K562 (cell line): Measurements from ENCODE around the gene CACNA2D4. TPM values are rescaled to one million over a fixed set of nuclear protein-coding genes. Genes with fewer than 3 reads are reported as not detected.

Source experiments
- ATAC-seq: fragments of 200-7000 bp; cut with Tn5 transposase; 3 replicates; pipeline ENCODE4 v1.9.1; 2020; ENCODE audit warnings: moderate library complexity
- BruUV-seq: library from RNA; stranded (reverse); fragments of 400-500 nt; replicated peaks from 2 replicates; lab custom pipeline; 2021; lab: Mats Ljungman, UMichigan
- CTCF ChIA-PET: fragments of 300-600 bp; formaldehyde crosslinking; extraction: SDS; loops from one replicate; lab custom pipeline; 2021; ENCODE audit warnings: low intra/inter-chr PET ratio; lab: Yijun Ruan, JAX
- POLR2A ChIA-PET: fragments of 300-600, 350-650 bp; sonication (Branson Sonifier 250); formaldehyde crosslinking; extraction: SDS; loops from one replicate; lab custom pipeline; 2021; ENCODE audit warnings: antibody characterized with exemption, inconsistent platforms; lab: Yijun Ruan, JAX
- DNase-seq, 4 experiments: peaks; one replicate each; pipeline versions ENCODE4 v3.0.0 to v3.0.0-alpha.2; 2011 to 2018; ENCODE audit warnings: low spot score in 3 of 4, mixed read lengths in 3 of 4; ENCODE audit errors: extremely low read depth in 1 of 4
- FAIRE-seq: peaks from 2 replicates; lab custom pipeline; 2011; peaks lifted over from hg19 to GRCh38; lab: Jason Lieb, UNC
- H2AFZ ChIP-seq: 2 replicates; pipeline ENCODE4 v1.6.0; 2011; ENCODE audit warnings: low read depth, low read length, control low read depth, inconsistent platforms
- H3K27ac ChIP-seq: fragments of 200-600 bp; 3 replicates; pipeline ENCODE4 v1.8.0; 2011; ENCODE audit warnings: low read depth, mild to moderate bottlenecking, control low read depth, inconsistent platforms, low read length, moderate library complexity, mixed read lengths; ENCODE audit errors: extremely low read depth
- H3K27me3 ChIP-seq, 2 experiments: fragments of 300-600 bp in 1 of 2; 2 replicates in 1 of 2; 3 replicates in 1 of 2; pipeline versions ENCODE4 v1.6.0 to v1.8.0; 2011; ENCODE audit warnings: inconsistent platforms in 2 of 2, low read length in 2 of 2, mild to moderate bottlenecking in 1 of 2, mixed read lengths in 1 of 2, moderate library complexity in 1 of 2; ENCODE audit not compliant: control insufficient read depth in 2 of 2, insufficient read depth in 2 of 2
- H3K36me3 ChIP-seq: fragments of 300-600 bp; 3 replicates; pipeline ENCODE4 v1.8.0; 2011; ENCODE audit warnings: mild to moderate bottlenecking, low read length, inconsistent platforms; ENCODE audit not compliant: control insufficient read depth, insufficient read depth
- H3K4me1 ChIP-seq, 2 experiments: fragments of 200-600 bp in 1 of 2; replicated peaks in 1 of 2; 2 replicates in 1 of 2; 3 replicates in 1 of 2; pipeline versions ENCODE4 v1.5.1 to v1.8.0; 2011; ENCODE audit warnings: inconsistent platforms in 2 of 2, low read length in 2 of 2, mild to moderate bottlenecking in 1 of 2, mixed read lengths in 1 of 2, moderate library complexity in 1 of 2; ENCODE audit not compliant: control insufficient read depth in 2 of 2, insufficient read depth in 2 of 2
- H3K4me2 ChIP-seq: 2 replicates; pipeline ENCODE4 v1.6.1; 2011; ENCODE audit warnings: low read length, control low read depth, inconsistent platforms, mixed read lengths; ENCODE audit not compliant: insufficient read depth
- H3K4me3 ChIP-seq: fragments of 200-600 bp; sonication (generic), shearing (Covaris generic); 2 replicates; pipeline ENCODE4 v1.5.1; 2016; ENCODE audit warnings: control low read depth, inconsistent platforms
- H3K79me2 ChIP-seq: fragments of 200-600 bp; 3 replicates; pipeline ENCODE4 v1.8.0; 2011; ENCODE audit warnings: low read length, inconsistent platforms; ENCODE audit not compliant: control insufficient read depth, insufficient read depth
- H3K9ac ChIP-seq, 2 experiments: 2 replicates each; pipeline versions ENCODE4 v1.6.0 to v1.6.1; 2011; ENCODE audit warnings: low read depth in 2 of 2, low read length in 2 of 2, control low read depth in 1 of 2, inconsistent platforms in 1 of 2, mild to moderate bottlenecking in 1 of 2, mixed read lengths in 1 of 2; ENCODE audit not compliant: insufficient read depth in 1 of 2
- H3K9me1 ChIP-seq: one replicate; pipeline ENCODE4 v1.6.0; 2011; ENCODE audit warnings: inconsistent platforms, mild to moderate bottlenecking, low read length, moderate library complexity; ENCODE audit not compliant: control insufficient read depth, insufficient read depth
- H3K9me3 ChIP-seq: replicated peaks from 2 replicates; pipeline ENCODE4 v1.5.1; 2011; ENCODE audit warnings: low read depth, low read length, inconsistent platforms; ENCODE audit not compliant: control insufficient read depth, insufficient read depth
- H4K20me1 ChIP-seq: replicated peaks from 2 replicates; pipeline ENCODE4 v1.6.1; 2011; ENCODE audit warnings: low read length, inconsistent platforms, mixed read lengths; ENCODE audit not compliant: control insufficient read depth, insufficient read depth
- BRF2 ChIP-seq: IDR thresholded peaks from 3 replicates; pipeline ENCODE4 v1.6.1; 2011; ENCODE audit warnings: borderline replicate concordance, mild to moderate bottlenecking; ENCODE audit not compliant: insufficient read length, insufficient read depth
- FOSL1 ChIP-seq: fragments of 200-800 bp; sonication (Bioruptor generic); conservative IDR thresholded peaks from 2 replicates; pipeline ENCODE4 v1.6.1; 2016; ENCODE audit warnings: missing genetic modification characterization, missing compliant biosample characterization
- FOXJ2 ChIP-seq: fragments of 200-800 bp; sonication (Bioruptor generic); IDR thresholded peaks from 2 replicates; pipeline ENCODE4 v1.6.1; 2016; ENCODE audit warnings: missing genetic modification characterization, missing compliant biosample characterization
- JUND ChIP-seq, 2 experiments: IDR thresholded peaks; 2 replicates in 1 of 2; 3 replicates in 1 of 2; pipeline ENCODE4 v1.6.1; 2011; ENCODE audit warnings: borderline replicate concordance in 2 of 2, low read depth in 2 of 2, low read length in 2 of 2, improper control_type of control experiment in 1 of 2, missing biosample characterization in 1 of 2, missing genetic modification characterization in 1 of 2, missing genetic modification reagents in 1 of 2
- MED1 ChIP-seq: sonication (generic); formaldehyde crosslinking; IDR thresholded peaks from 2 replicates; pipeline ENCODE4 v1.8.1; 2023; ENCODE audit warnings: missing genetic modification reagents, borderline replicate concordance
- NFIX ChIP-seq: fragments of 250-450 bp; sonication (Bioruptor Pico); IDR thresholded peaks from 2 replicates; pipeline ENCODE4 v1.4.0; 2020; ENCODE audit warnings: low read depth, mild to moderate bottlenecking, moderate library complexity
- NUFIP1 ChIP-seq: fragments of 450-650 bp; IDR thresholded peaks from 2 replicates; pipeline ENCODE4 v1.6.1; 2018; ENCODE audit not compliant: partially characterized antibody
- SETDB1 ChIP-seq: IDR thresholded peaks from one replicate; pipeline ENCODE4 v1.6.1; 2012; ENCODE audit warnings: low read length, control low read depth, inconsistent platforms
- STAG1 ChIP-seq: sonication (generic); formaldehyde crosslinking; IDR thresholded peaks from 2 replicates; pipeline ENCODE4 v1.5.0; 2020; ENCODE audit warnings: missing genetic modification reagents, borderline replicate concordance
- UBTF ChIP-seq, 2 experiments: IDR thresholded peaks; 2 replicates each; pipeline ENCODE4 v1.6.1; 2012; ENCODE audit warnings: improper control_type of control experiment in 2 of 2, low read depth in 2 of 2, low read length in 2 of 2, borderline replicate concordance in 1 of 2
- USF2 ChIP-seq: sonication (generic); formaldehyde crosslinking; IDR thresholded peaks from 2 replicates; pipeline ENCODE4 v1.5.0; 2020; ENCODE audit warnings: missing genetic modification reagents
- WHSC1 ChIP-seq: IDR thresholded peaks from one replicate; pipeline ENCODE4 v1.6.1; 2012; ENCODE audit warnings: low read length, control low read depth, inconsistent platforms
- XRCC3 ChIP-seq: fragments of 450-650 bp; IDR thresholded peaks from 2 replicates; pipeline ENCODE4 v1.6.1; 2017; ENCODE audit warnings: mild to moderate bottlenecking, moderate library complexity
- ZNF224 ChIP-seq: sonication (generic); formaldehyde crosslinking; IDR thresholded peaks from 2 replicates; pipeline ENCODE4 v1.8.0; 2022; ENCODE audit warnings: mild to moderate bottlenecking, missing genetic modification reagents
- ZNF24 ChIP-seq: fragments of 450-650 bp; IDR thresholded peaks from 2 replicates; pipeline ENCODE4 v1.6.1; 2016
- WGBS: fragments of 100-300 bp; shearing (Covaris generic); methylation state at CpG from one replicate; pipeline ENCODE4 v1.1.6; 2016; ENCODE audit warnings: low coverage, mixed read lengths; ENCODE audit not compliant: insufficient coverage; ENCODE audit errors: missing lambda C conversion rate; 5-methylcytosine and 5-hydroxymethylcytosine counted together
- in situ Hi-C: fragments of 300-500 bp; cut with MboI; formaldehyde crosslinking; loops from 4 replicates; pipeline ENCODE4 v1.15.0; 2018; ENCODE audit warnings: inconsistent platforms, mixed read lengths
- intact Hi-C: fragments of 100-400 bp; cut with micrococcal nuclease; formaldehyde crosslinking; loops from 2 replicates; pipeline ENCODE4 v1.14.2; 2022
- polyA plus RNA-seq, 8 experiments: library from polyadenylated mRNA; depleted of rRNA in 4 of 8; stranded (reverse) in 5 of 8; unstranded in 3 of 8; fragments of >200 nt; fragmentation: Nextera tagmentation in 2 of 8; fragmentation: Illumina TruSeq in 1 of 8; extraction: Ambion mirVana in 2 of 8; extraction: Trizol in 1 of 8; gene quantifications; 2 replicates each; pipeline versions ENCODE4 v1.2.1 to v1.2.3, GENCODE V29; 2011 to 2014; ENCODE audit warnings: inconsistent platforms in 1 of 8, missing spikeins in 1 of 8
- total RNA-seq, 7 experiments: library from RNA; depleted of rRNA in 6 of 7; stranded (reverse); fragments of >200 nt in 6 of 7; fragmentation: Illumina TruSeq in 2 of 7; extraction: Trizol in 2 of 7; gene quantifications; 2 replicates each; pipeline versions ENCODE4 v1.2.1 to v1.2.3, GENCODE V29; 2011 to 2021; ENCODE audit warnings: low replicate concordance in 1 of 7

The CACNA2D4 gene
- total and polyA plus RNA-seq, 9 of the 15 experiments (the other 6 are each of a cell fraction or from before 2014, with no cell fraction given): 0.04 to 0.69 (median 0.40) TPM; not detected in 3

- Histone ChIP-seq H3K9ac (peak overlapping the region in 1 of 2 experiments; percentile 61; a peak in 2 of 4 replicates), H3K27me3 (peaks cover 0 to 19% of the 10 kb centered on the region in 2 experiments; a peak in 2 of 5 replicates), H3K9me1 (no peaks in the 10 kb centered on the region), H4K20me1 (no peaks in the 10 kb centered on the region), H3K4me3 (no peak overlapping the region), H3K4me2 (peak overlapping the region; percentile 37; the same call in 1 of the 2 replicates), H3K79me2 (no peaks in the 10 kb centered on the region), H3K4me1 (peaks cover 29 to 32% of the 10 kb centered on the region in 2 experiments), H2AFZ (peak overlapping the region; percentile 51), H3K27ac (no peak overlapping the region), H3K9me3 (no peaks in the 10 kb centered on the region), H3K36me3 (no peaks in the 10 kb centered on the region)
- no TSS peak for BruUV-seq
- peak; percentile 24 to 45 (median 38) for DNase-seq
- CTCF ChIA-PET: no interaction called here
- POLR2A ChIA-PET: interaction anchor here (0.6 kb wide), 1 partner anchor 210 kb away, joined by 3 read pairs; no protein-coding TSS in a partner anchor
- no peak for FAIRE-seq
- in situ Hi-C loops (no loop called here), intact Hi-C loops (loop anchor here (10.0 kb wide), 1 partner anchor 104 kb away; the partner anchor contains the start of gene CACNA2D4)
- ATAC-seq: peak; percentile 30
- 47% methylated on average over 12 of the region's 21 CpGs for WGBS
- TF ChIP-seq ZNF24 (no peak), STAG1 (CRISPR knock-in tag) (0 out of 2 replicates have a peak, but pooled peaks have one; percentile 9), UBTF (IDR thresholded peaks at IDR 0.05; ENCODE audit: borderline replicate concordance in 1 of 2, low read depth in 2 of 2, low read length in 2 of 2) (no peak), MED1 (CRISPR knock-in tag) (no peak), XRCC3 (no peak), NFIX (no peak), BRF2 (no peak), FOSL1 (tag) (peak; percentile 65), USF2 (CRISPR knock-in tag) (no peak), FOXJ2 (no peak), JUND (IDR thresholded peaks at IDR 0.05; ENCODE audit: borderline replicate concordance, low read depth, low read length) (peak; percentile 52), JUND (tag; IDR thresholded peaks at IDR 0.05; ENCODE audit: borderline replicate concordance, low read depth, low read length) (0 out of 3 replicates have a peak, but pooled peaks have one; percentile 28), SETDB1 (no peak), ZNF224 (CRISPR knock-in tag) (no peak), NUFIP1 (no peak), WHSC1 (no peak)
Measured at GRCh38 chr12:1810201-1810930, 108.1 kb downstream of the CACNA2D4 start.
